Esophagus squamous epithelium (tissue), 4 donors: ENCODE measurements around the gene ANTXR2.

Experiments
- POLR2A ChIP-seq, 4 donors: fragments of 450-650 bp; IDR thresholded peaks; one replicate each; pipeline ENCODE4 v1.6.1; 2017; ENCODE audit warnings: antibody characterized with exemption in 4 of 4, mild to moderate bottlenecking in 4 of 4, moderate library complexity in 3 of 4
- TF ChIP-seq, protein P1 (sequence below), 6 experiments: fragments of 450-650 bp in 4 of 6; fragments of 200-600 bp in 2 of 6; sonication (generic) in 2 of 6; IDR thresholded peaks; one replicate each; pipeline ENCODE4 v1.5.1; 2016 to 2019; ENCODE audit warnings: antibody characterized with exemption in 6 of 6, mild to moderate bottlenecking in 4 of 6, moderate library complexity in 4 of 6

DNA sequence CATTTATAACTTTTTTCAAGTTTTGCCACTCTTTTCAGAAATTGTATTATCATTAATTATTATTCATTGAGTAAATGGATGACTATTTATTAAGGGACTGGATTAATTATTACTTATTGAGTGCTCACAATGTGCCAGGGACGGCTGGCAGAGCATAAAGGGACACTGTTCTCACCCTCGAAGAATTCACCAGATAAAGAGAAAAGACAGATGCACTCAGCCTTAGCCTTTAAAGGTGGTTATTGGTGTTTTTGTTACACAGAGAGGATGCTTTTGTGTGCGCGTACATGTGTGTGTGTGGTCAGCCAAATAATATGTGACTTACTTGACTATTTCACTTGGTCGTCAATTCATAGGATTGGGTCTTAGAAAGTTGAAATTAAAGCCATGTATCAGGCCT, 187.0 kb downstream of the ANTXR2 start:
- no peak for TF ChIP-seq POLR2A (IDR thresholded peaks at IDR 0.05)
- TF ChIP-seq, protein P1, sequence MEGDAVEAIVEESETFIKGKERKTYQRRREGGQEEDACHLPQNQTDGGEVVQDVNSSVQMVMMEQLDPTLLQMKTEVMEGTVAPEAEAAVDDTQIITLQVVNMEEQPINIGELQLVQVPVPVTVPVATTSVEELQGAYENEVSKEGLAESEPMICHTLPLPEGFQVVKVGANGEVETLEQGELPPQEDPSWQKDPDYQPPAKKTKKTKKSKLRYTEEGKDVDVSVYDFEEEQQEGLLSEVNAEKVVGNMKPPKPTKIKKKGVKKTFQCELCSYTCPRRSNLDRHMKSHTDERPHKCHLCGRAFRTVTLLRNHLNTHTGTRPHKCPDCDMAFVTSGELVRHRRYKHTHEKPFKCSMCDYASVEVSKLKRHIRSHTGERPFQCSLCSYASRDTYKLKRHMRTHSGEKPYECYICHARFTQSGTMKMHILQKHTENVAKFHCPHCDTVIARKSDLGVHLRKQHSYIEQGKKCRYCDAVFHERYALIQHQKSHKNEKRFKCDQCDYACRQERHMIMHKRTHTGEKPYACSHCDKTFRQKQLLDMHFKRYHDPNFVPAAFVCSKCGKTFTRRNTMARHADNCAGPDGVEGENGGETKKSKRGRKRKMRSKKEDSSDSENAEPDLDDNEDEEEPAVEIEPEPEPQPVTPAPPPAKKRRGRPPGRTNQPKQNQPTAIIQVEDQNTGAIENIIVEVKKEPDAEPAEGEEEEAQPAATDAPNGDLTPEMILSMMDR (IDR thresholded peaks at IDR 0.05): no peak
